ENCODE data around the gene PCDHAC1. TPM values are rescaled to one million over a fixed set of nuclear protein-coding genes. Genes with fewer than 3 reads are reported as not detected.
"Not testable (repeated sequence)": the region's sequence is repeated elsewhere in the genome, so short reads cannot be mapped to it uniquely, and the experiment has no call there.

Gene PCDHAC1, protein sequence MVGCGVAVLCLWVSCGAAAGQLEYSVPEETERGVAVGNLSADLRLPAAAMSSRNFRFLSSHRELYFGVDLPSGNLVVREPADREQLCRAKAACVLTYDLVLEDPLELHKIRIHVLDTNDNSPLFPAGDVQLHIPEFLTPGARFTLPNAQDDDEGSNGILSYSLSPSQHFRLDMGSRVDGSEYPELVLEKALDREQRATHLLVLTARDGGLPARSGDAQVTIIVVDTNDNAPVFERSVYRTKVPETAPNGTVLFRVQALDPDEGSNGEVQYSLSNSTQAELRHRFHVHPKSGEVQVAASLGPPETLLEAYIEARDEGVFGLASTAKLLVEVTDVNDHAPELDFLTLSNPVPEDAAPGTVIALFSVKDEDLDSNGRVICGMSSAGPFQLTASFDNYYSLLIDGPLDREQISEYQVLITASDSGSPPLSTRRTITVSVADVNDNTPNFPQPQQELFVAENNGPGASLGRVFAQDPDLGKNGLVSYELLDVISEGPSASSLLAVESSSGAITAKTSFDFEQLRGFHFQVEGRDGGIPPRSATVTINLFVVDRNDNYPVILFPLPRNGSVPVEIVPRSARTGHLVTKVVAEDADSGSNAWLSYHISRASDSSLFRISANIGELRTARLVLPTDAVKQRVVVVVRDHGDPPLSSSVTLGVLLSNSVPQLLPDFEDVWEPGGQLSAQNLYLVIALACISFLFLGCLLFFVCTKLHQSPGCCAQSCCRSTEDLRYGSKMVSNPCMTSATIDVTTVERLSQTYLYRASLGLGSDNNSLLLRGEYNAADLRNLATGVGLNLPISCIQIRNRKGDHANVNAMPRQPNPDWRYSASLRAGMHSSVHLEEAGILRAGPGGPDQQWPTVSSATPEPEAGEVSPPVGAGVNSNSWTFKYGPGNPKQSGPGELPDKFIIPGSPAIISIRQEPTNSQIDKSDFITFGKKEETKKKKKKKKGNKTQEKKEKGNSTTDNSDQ
- total RNA-seq = not detected

DNA sequence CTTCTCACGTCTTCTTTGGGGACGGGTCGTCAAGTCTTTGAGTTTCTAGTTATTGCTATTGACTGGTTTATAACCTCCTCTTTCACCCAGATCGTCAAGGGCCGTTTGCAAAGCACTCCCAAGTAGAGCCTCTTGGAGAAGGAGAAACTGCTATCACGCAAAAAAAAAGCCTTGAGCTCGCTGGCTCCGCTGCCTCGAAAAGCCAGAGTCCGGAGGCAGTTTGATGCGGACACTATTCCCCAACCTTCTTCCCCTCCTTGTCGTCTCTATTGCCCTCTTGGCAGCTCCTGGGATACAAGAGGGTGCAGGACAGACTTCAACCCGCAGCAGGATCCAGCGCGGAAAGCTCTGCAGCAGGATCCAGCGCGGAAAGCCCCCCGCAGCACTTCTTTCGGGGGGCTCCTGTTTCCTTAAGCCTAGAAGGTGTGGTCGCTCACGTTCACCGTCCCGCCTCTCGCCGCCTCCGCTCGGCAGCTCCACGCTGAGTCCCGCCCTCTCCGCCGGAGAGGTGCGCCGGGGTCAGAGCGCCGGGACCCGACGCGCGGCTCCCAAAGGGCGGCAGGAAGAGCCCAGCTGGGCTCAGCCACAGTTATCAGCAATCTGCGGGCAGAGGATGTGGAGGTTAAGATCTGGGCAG, at the start of gene PCDHAC1:
Gene PCDHAC1, plus strand, starts transcription at position 494 of the 637 bp plus-strand sequence. CDS start 594 bp downstream, outside the sequence.
- Mint-ChIP-seq H3K4me1 (peaks cover 1% of the 10 kb centered on the region), H3K4me3 (no peak within 1 kb of the TSS), H3K27me3 (peaks cover 21% of the 10 kb centered on the region), H3K27ac (no peak within 1 kb of the TSS), H3K9me3 (peaks cover 3% of the 10 kb centered on the region), H3K36me3 (ENCODE audit: low read depth) (peaks cover 2% of the 10 kb centered on the region)
- CTCF ChIA-PET = no interaction called here
- DNase-seq = no peak
- POLR2A ChIA-PET = no interaction called here

DNA sequence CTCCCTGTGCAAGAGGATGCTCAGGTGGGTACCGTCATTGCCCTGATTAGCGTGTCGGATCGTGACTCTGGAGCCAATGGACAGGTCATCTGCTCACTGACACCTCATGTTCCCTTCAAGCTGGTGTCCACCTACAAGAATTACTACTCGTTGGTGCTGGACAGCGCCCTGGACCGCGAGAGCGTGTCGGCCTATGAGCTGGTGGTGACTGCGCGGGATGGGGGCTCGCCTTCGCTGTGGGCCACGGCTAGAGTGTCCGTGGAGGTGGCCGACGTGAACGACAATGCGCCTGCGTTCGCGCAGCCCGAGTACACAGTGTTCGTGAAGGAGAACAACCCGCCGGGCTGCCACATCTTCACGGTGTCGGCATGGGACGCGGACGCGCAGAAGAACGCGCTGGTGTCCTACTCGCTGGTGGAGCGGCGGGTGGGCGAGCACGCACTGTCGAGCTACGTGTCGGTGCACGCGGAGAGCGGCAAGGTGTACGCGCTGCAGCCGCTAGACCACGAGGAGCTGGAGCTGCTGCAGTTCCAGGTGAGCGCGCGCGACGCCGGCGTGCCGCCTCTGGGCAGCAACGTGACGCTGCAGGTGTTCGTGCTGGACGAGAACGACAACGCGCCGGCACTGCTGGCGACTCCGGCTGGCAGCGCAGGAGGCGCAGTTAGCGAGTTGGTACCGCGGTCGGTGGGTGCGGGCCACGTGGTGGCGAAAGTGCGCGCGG, 49.4 kb upstream of the PCDHAC1 start:
- peaks cover 15% of the 10 kb centered on the region for H3K9me3 Mint-ChIP-seq
- H3K27me3 Mint-ChIP-seq; H3K36me3 Mint-ChIP-seq (ENCODE audit: low read depth); H3K4me1 Mint-ChIP-seq; H3K27ac Mint-ChIP-seq; CTCF ChIA-PET; POLR2A ChIA-PET; DNase-seq; H3K4me3 Mint-ChIP-seq: not testable (repeated sequence)

DNA sequence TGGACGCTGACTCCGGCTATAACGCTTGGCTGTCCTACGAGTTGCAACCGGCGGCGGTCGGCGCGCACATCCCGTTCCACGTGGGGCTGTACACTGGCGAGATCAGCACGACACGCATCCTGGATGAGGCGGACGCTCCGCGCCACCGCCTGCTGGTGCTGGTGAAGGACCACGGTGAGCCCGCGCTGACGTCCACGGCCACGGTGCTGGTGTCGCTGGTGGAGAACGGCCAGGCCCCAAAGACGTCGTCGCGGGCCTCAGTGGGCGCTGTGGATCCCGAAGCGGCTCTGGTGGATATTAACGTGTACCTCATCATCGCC, 48.9 kb upstream of the PCDHAC1 start:
- POLR2A ChIA-PET = no interaction called here
- H3K27me3 Mint-ChIP-seq = no peaks in the 10 kb centered on the region

DNA sequence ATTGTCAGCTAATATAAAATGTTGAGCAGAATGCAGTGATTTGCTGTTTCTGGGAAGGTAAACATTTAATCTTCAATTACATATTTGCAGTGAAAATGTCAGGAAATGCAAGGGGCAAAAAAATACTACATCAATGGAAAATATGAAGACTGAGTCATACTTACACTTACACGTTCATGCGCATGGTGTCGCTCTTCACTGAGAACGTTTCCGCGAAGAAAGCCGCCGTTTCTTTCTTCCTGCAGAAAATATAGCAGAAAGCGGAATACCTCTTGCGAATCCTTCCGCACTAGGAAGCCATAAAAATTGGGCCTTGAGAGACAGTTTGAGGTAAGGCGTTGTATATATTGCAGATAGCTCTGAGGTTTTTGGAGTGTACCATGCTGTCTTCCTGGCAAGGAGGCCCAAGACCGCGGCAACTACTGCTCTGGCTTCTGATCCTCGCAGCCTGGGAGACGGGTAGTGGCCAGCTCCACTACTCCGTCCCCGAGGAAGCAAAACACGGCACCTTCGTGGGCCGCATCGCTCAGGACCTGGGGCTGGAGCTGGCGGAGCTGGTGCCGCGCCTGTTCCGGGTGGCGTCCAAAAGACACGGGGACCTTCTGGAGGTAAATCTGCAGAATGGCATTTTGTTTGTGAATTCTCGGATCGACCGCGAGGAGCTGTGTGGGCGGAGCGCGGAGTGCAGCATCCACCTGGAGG, 44.1 kb upstream of the PCDHAC1 start, which contains the start of gene PCDHA13:
Gene PCDHA13, plus strand, starts transcription at position 236 of the 702 bp plus-strand sequence. Its CDS starts 145 bp downstream, at position 381.
- H3K9me3 Mint-ChIP-seq = peaks cover 15% of the 10 kb centered on the region
- no peak within 1 kb of the TSS for H3K4me3 Mint-ChIP-seq
- no peak for DNase-seq
- no peaks in the 10 kb centered on the region for H3K27me3 Mint-ChIP-seq
- H3K4me1 Mint-ChIP-seq = no peaks in the 10 kb centered on the region
- CTCF ChIA-PET = no interaction called here
- H3K36me3 Mint-ChIP-seq (ENCODE audit: low read depth) = peaks cover 2% of the 10 kb centered on the region
- H3K27ac Mint-ChIP-seq = no peak within 1 kb of the TSS
- POLR2A ChIA-PET = no interaction called here

More for the DNA sequence above, 48.9 kb upstream of the PCDHAC1 start:
- CTCF ChIA-PET = interaction anchor here (1.0 kb wide), 1 partner anchor 17 kb away, joined by 3 read pairs; no protein-coding TSS in a partner anchor
- Mint-ChIP-seq H3K4me1 (no peaks in the 10 kb centered on the region), H3K27ac (no peak overlapping the region), H3K4me3 (no peak overlapping the region), H3K36me3 (ENCODE audit: low read depth) (no peaks in the 10 kb centered on the region), H3K9me3 (peaks cover 14% of the 10 kb centered on the region)
- no peak for DNase-seq

DNA sequence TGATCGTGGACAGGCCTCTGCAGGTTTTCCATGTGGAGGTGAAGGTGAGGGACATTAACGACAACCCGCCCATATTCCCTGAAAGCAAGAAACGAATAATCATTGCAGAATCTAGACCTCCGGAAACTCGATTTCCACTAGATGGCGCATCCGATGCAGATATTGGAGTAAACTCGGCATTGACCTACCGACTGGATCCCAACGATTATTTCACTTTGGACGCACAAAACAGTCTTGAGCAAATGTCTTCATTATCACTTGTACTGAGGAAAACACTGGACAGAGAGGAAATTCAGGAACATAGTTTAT, 43.6 kb upstream of the PCDHAC1 start:
- Mint-ChIP-seq H3K4me1 (no peaks in the 10 kb centered on the region), H3K4me3 (no peak overlapping the region), H3K36me3 (ENCODE audit: low read depth) (peaks cover 2% of the 10 kb centered on the region), H3K27me3 (no peaks in the 10 kb centered on the region), H3K9me3 (peaks cover 15% of the 10 kb centered on the region), H3K27ac (no peak overlapping the region)
- CTCF ChIA-PET = no interaction called here
- POLR2A ChIA-PET = no interaction called here
- no peak for DNase-seq

DNA sequence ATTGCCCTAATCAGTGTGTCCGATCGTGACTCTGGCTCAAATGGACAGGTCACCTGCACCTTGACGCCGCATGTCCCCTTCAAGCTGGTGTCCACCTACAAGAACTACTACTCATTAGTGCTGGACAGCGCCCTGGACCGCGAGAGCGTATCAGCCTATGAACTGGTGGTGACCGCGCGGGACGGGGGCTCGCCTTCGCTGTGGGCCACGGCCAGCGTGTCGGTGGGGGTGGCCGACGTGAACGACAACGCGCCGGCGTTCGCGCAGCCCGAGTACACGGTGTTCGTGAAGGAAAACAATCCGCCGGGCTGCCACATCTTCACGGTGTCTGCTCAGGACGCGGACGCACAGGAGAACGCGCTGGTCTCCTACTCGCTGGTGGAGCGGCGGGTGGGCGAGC, 42.7 kb upstream of the PCDHAC1 start:
- DNase-seq = no peak
- Mint-ChIP-seq H3K4me1 (no peaks in the 10 kb centered on the region), H3K36me3 (ENCODE audit: low read depth) (peaks cover 2% of the 10 kb centered on the region), H3K9me3 (peaks cover 15% of the 10 kb centered on the region), H3K27me3 (no peaks in the 10 kb centered on the region), H3K27ac (no peak overlapping the region), H3K4me3 (no peak overlapping the region)
- ChIA-PET CTCF (no interaction called here), POLR2A (no interaction called here)

DNA sequence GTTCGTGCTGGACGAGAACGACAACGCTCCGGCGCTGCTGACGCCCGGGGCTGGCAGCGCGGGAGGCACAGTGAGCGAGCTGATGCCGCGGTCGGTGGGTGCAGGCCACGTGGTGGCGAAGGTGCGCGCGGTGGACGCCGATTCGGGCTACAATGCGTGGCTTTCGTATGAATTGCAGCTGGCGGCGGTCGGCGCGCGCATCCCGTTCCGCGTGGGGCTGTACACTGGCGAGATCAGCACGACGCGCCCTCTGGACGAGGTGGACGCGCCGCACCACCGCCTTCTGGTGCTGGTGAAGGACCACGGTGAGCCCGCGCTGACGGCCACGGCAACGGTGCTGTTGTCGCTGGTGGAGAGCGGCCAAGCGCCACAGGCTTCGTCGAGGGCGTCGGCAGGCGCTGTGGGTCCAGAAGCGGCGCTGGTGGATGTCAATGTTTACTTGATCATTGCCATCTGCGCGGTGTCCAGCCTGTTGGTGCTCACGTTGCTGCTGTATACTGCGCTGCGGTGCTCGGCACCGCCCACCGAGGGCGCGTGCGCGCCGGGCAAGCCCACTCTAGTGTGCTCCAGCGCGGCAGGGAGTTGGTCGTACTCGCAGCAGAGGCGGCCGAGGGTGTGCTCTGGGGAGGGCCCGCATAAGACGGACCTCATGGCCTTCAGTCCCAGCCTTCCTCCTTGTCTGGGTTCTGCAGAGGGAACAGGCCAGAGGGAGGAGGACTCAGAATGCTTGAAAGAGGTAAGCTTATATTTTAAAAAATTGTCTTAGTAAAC, 42.0 kb upstream of the PCDHAC1 start:
- H3K4me3 Mint-ChIP-seq = no peak overlapping the region
- peaks cover 13% of the 10 kb centered on the region for H3K9me3 Mint-ChIP-seq
- ChIA-PET CTCF (no interaction called here), POLR2A (no interaction called here)
- H3K27me3 Mint-ChIP-seq = no peaks in the 10 kb centered on the region
- H3K4me1 Mint-ChIP-seq = no peaks in the 10 kb centered on the region
- DNase-seq = no peak
- H3K36me3 Mint-ChIP-seq (ENCODE audit: low read depth) = peaks cover 2% of the 10 kb centered on the region
- no peak overlapping the region for H3K27ac Mint-ChIP-seq

DNA sequence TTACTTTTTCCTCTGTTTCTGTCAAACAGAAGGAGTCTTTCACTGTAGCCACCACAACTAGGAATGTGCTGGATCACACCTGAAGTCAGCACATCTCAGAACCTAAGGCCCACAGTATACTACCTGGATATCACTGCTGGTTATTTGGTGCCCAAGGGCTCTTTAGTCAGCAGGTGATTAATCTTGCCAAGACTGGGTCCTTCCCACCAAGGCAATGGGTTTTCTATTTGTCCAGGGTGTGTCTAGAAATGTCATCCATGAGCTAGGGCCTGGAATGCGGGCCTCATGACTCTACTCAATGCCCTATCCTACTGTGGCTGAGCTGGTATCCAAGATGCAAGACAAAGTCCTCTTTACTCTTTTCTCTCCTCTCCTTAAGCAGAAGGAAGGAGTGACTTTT, 9.8 kb upstream of the PCDHAC1 start:
- H3K27me3 Mint-ChIP-seq = no peaks in the 10 kb centered on the region
- CTCF ChIA-PET = no interaction called here
- no peak overlapping the region for H3K4me3 Mint-ChIP-seq
- H3K9me3 Mint-ChIP-seq = peaks cover 3% of the 10 kb centered on the region
- H3K4me1 Mint-ChIP-seq = no peaks in the 10 kb centered on the region
- no peaks in the 10 kb centered on the region for H3K36me3 Mint-ChIP-seq (ENCODE audit: low read depth)
- POLR2A ChIA-PET = no interaction called here
- no peak overlapping the region for H3K27ac Mint-ChIP-seq
- no peak for DNase-seq

DNA sequence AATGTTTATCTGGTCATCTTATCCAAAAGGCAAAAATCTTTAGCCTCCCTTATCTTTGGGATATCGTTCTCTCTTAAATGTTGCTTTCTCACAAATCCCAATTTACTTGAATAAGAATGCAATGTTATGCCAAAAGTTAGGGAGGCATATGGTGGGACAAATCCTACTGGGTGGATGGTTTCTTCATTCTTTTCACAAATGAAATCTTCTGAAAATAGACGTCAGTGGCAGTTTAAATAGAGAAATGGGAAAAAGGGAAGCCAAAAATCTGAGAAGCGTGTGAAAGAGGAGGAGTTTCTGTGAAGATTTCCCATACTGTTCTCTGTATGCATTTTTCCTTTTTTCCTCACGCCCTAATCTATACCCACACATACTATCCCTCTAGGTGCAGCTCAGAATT, 2.5 kb upstream of the PCDHAC1 start:
- peaks cover 21% of the 10 kb centered on the region for H3K27me3 Mint-ChIP-seq
- H3K36me3 Mint-ChIP-seq (ENCODE audit: low read depth) = peaks cover 2% of the 10 kb centered on the region
- H3K4me3 Mint-ChIP-seq = no peak overlapping the region
- no peak overlapping the region for H3K27ac Mint-ChIP-seq
- no peak for DNase-seq
- ChIA-PET CTCF (no interaction called here), POLR2A (no interaction called here)
- peaks cover 1% of the 10 kb centered on the region for H3K4me1 Mint-ChIP-seq
- peaks cover 3% of the 10 kb centered on the region for H3K9me3 Mint-ChIP-seq

DNA sequence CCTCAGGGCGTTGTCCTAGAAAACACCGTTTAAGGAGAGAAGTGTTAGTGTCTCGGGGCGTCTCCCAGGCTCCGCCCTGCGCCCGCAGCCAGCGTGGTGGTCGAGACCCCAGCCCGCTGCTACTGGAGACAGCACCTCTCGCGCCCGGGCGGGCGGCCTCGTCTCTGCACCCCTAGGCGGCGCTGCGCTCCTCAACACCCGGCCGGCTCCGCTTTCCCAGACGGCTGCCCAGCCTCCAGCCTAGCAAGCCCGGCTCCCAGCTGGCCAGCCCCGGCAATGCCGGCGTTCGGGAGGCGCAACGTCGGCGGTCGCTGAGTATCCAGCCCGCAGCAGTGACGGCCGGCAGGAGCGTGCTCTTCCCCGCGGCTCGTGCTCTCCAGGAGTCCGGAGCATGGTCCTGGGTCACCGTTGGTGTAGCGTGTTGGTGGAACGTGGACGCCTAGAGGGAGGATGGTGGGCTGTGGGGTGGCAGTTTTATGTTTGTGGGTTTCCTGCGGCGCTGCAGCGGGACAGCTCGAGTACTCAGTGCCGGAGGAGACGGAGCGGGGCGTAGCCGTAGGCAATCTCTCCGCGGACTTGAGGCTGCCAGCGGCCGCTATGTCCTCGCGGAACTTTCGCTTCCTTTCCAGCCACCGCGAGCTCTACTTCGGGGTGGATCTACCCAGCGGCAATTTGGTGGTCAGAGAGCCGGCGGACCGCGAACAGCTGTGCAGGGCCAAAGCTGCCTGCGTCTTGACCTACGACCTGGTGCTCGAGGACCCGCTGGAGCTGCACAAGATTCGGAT, 536 bp downstream of the PCDHAC1 start:
- Mint-ChIP-seq H3K4me1 (peaks cover 1% of the 10 kb centered on the region), H3K36me3 (ENCODE audit: low read depth) (peaks cover 2% of the 10 kb centered on the region), H3K27ac (no peak overlapping the region), H3K4me3 (no peak overlapping the region), H3K27me3 (peaks cover 21% of the 10 kb centered on the region), H3K9me3 (peaks cover 3% of the 10 kb centered on the region)
- no peak for DNase-seq
- CTCF ChIA-PET = no interaction called here
- POLR2A ChIA-PET = no interaction called here

DNA sequence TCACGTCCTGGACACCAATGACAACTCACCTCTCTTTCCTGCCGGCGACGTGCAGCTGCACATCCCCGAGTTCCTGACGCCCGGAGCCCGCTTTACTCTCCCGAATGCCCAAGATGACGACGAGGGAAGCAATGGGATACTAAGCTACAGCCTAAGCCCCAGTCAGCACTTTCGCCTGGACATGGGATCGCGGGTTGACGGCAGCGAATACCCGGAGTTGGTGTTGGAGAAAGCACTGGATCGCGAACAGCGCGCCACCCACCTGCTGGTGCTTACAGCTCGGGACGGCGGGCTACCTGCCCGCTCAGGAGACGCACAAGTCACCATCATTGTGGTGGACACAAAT, 1.1 kb downstream of the PCDHAC1 start:
- ChIA-PET CTCF (no interaction called here), POLR2A (no interaction called here)
- H3K9me3 Mint-ChIP-seq = peaks cover 3% of the 10 kb centered on the region
- peaks cover 2% of the 10 kb centered on the region for H3K36me3 Mint-ChIP-seq (ENCODE audit: low read depth)
- H3K27me3 Mint-ChIP-seq = peaks cover 21% of the 10 kb centered on the region
- no peak for DNase-seq
- H3K27ac Mint-ChIP-seq = no peak overlapping the region
- no peak overlapping the region for H3K4me3 Mint-ChIP-seq
- peaks cover 1% of the 10 kb centered on the region for H3K4me1 Mint-ChIP-seq

Measured in activated CD4-positive, alpha-beta memory T cell treated with anti-CD3 and anti-CD28 coated beads, Interleukin-2, amount 10 ng/mL, durations not matched to agents 7 days and 5 days (primary cell).